Uterus (tissue), 2 donors: ENCODE measurements around the gene MBP.

ENCODE experiments used
- CTCF ChIP-seq, 4 experiments: fragments of 200-600 bp in 2 of 4; fragments of 450-650 bp in 2 of 4; sonication (generic) in 2 of 4; IDR thresholded peaks; one replicate each; pipeline ENCODE4 v1.5.1; 2016 to 2019; ENCODE audit warnings: antibody characterized with exemption in 4 of 4, mild to moderate bottlenecking in 2 of 4, moderate library complexity in 1 of 4
- POLR2A ChIP-seq, 2 donors: fragments of 450-650 bp; IDR thresholded peaks; one replicate each; pipeline ENCODE4 v1.6.1; 2016; ENCODE audit warnings: antibody characterized with exemption in 2 of 2, mild to moderate bottlenecking in 1 of 2, moderate library complexity in 1 of 2

DNA sequence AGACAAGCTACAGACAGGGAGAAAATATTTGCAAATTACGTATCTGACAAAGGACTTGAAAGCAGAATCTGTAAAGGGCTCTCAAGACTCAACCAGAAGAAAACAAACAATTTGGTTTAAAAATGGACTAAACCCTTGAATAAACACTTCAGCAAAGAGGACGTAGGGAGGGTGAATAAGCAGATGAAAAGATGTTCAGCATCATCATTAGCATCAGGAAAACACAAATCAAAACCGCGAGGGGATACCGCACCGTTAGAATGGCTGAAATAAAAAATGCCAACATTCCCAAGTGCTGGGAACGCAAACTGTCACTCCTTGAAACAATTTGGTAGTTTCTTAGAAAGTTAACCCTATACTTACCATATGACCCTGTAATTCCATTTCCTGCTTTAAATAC is 136.7 kb downstream of the MBP start:
- TF ChIP-seq POLR2A (IDR thresholded peaks at IDR 0.05) (no peak), CTCF (IDR thresholded peaks at IDR 0.05) (no peak)
